WTC11 (cell line): ENCODE measurements around the gene HOXA7. TPM values are rescaled to one million over a fixed set of nuclear protein-coding genes. Genes with fewer than 3 reads are reported as not detected.
A peak's percentile ranks its signal among the peaks of the same experiment; 100 is the strongest.

ENCODE experiments used
- ATAC-seq: fragments of 200-7000 bp; cut with Tn5 transposase; 2 replicates; pipeline ENCODE4 v1.10.0; 2021; ENCODE audit warnings: mild to moderate bottlenecking, moderate library complexity
- CTCF ChIA-PET: fragments of 300-600 bp; sonication (Branson Sonifier 250); formaldehyde crosslinking; loops from one replicate; lab custom pipeline; 2021; ENCODE audit warnings: antibody characterized with exemption; lab: Charles Lee
- POLR2A ChIA-PET: fragments of 350-600 bp; sonication (Branson Sonifier 250); formaldehyde crosslinking; loops from one replicate; lab custom pipeline; 2021; ENCODE audit warnings: antibody characterized with exemption; lab: Charles Lee
- DNase-seq: peaks from one replicate; pipeline ENCODE4 v3.0.0; 2021; ENCODE audit warnings: low spot score
- H3K27ac Mint-ChIP-seq: 2 replicates; pipeline ENCODE4 v1.8.0; 2021; ENCODE audit warnings: mixed read lengths
- H3K27me3 Mint-ChIP-seq: 2 replicates; pipeline ENCODE4 v1.8.0; 2021; ENCODE audit warnings: low read depth, mild to moderate bottlenecking, moderate library complexity, mixed read lengths
- H3K36me3 Mint-ChIP-seq: 2 replicates; pipeline ENCODE4 v1.8.0; 2021; ENCODE audit warnings: mixed read lengths
- H3K4me1 Mint-ChIP-seq: 2 replicates; pipeline ENCODE4 v1.8.0; 2022; ENCODE audit warnings: mixed read lengths
- H3K4me3 Mint-ChIP-seq: 2 replicates; pipeline ENCODE4 v1.8.0; 2021; ENCODE audit warnings: mild to moderate bottlenecking, moderate library complexity, mixed read lengths
- H3K9me3 Mint-ChIP-seq: 2 replicates; pipeline ENCODE4 v1.8.0; 2021; ENCODE audit warnings: mixed read lengths
- ATF1 ChIP-seq: sonication (generic); formaldehyde crosslinking; IDR thresholded peaks from 2 replicates; pipeline ENCODE4 v1.8.1; 2023; ENCODE audit warnings: mild to moderate bottlenecking, moderate library complexity, missing genetic modification reagents
- EMX1 ChIP-seq: fragments of 250-450 bp; sonication (Bioruptor Pico); IDR thresholded peaks from 2 replicates; pipeline ENCODE4 v1.8.0; 2021; ENCODE audit warnings: mild to moderate bottlenecking
- HMGXB4 ChIP-seq: sonication (generic); formaldehyde crosslinking; IDR thresholded peaks from 2 replicates; pipeline ENCODE4 v1.8.1; 2023; ENCODE audit warnings: mild to moderate bottlenecking, moderate library complexity, missing genetic modification reagents
- MXD4 ChIP-seq: fragments of 250-450 bp; sonication (Bioruptor Pico); IDR thresholded peaks from 2 replicates; pipeline ENCODE4 v1.8.0; 2021; ENCODE audit warnings: mild to moderate bottlenecking, moderate library complexity, borderline replicate concordance
- NFYB ChIP-seq: sonication (generic); formaldehyde crosslinking; conservative IDR thresholded peaks from 2 replicates; pipeline ENCODE4 v1.8.0; 2022; ENCODE audit warnings: low read depth, missing genetic modification reagents
- NR2C2 ChIP-seq: sonication (generic); formaldehyde crosslinking; IDR thresholded peaks from 2 replicates; pipeline ENCODE4 v1.8.0; 2022; ENCODE audit warnings: mild to moderate bottlenecking, missing genetic modification reagents
- NR3C1 ChIP-seq: sonication (generic); formaldehyde crosslinking; conservative IDR thresholded peaks from 2 replicates; pipeline ENCODE4 v1.8.1; 2023; ENCODE audit warnings: low read depth, mild to moderate bottlenecking, missing genetic modification reagents
- PRRX2 ChIP-seq: fragments of 250-450 bp; sonication (Bioruptor Pico); IDR thresholded peaks from 2 replicates; pipeline ENCODE4 v1.8.0; 2021; ENCODE audit warnings: mild to moderate bottlenecking
- RELA ChIP-seq: sonication (generic); formaldehyde crosslinking; IDR thresholded peaks from 2 replicates; pipeline ENCODE4 v1.8.1; 2022; ENCODE audit warnings: missing genetic modification reagents, mild to moderate bottlenecking, borderline replicate concordance
- RORB ChIP-seq: fragments of 250-450 bp; sonication (Bioruptor Pico); IDR thresholded peaks from 2 replicates; pipeline ENCODE4 v1.9.0; 2021; ENCODE audit warnings: mild to moderate bottlenecking
- TEAD1 ChIP-seq: sonication (generic); formaldehyde crosslinking; IDR thresholded peaks from 2 replicates; pipeline ENCODE4 v1.8.0; 2022; ENCODE audit warnings: mild to moderate bottlenecking, missing genetic modification reagents
- TEAD4 ChIP-seq: sonication (generic); formaldehyde crosslinking; IDR thresholded peaks from 2 replicates; pipeline ENCODE4 v1.8.0; 2022; ENCODE audit warnings: mild to moderate bottlenecking, missing genetic modification reagents
- USF1 ChIP-seq: sonication (generic); formaldehyde crosslinking; IDR thresholded peaks from 2 replicates; pipeline ENCODE4 v1.8.0; 2022; ENCODE audit warnings: mild to moderate bottlenecking, missing genetic modification reagents
- ZNF138 ChIP-seq: sonication (generic); formaldehyde crosslinking; conservative IDR thresholded peaks from 2 replicates; pipeline ENCODE4 v1.8.1; 2022; ENCODE audit warnings: mild to moderate bottlenecking, moderate library complexity, missing genetic modification reagents
- ZNF263 ChIP-seq: sonication (generic); formaldehyde crosslinking; IDR thresholded peaks from 2 replicates; pipeline ENCODE4 v1.8.1; 2022; ENCODE audit warnings: low read depth, mild to moderate bottlenecking, moderate library complexity, missing genetic modification reagents
- ZNF423 ChIP-seq: fragments of 250-450 bp; sonication (Bioruptor Pico); IDR thresholded peaks from 2 replicates; pipeline ENCODE4 v2.1.2; 2022; ENCODE audit warnings: mild to moderate bottlenecking, moderate library complexity
- ZNF671 ChIP-seq: fragments of 250-450 bp; sonication (Bioruptor Pico); IDR thresholded peaks from 2 replicates; pipeline ENCODE4 v1.8.0; 2021; ENCODE audit warnings: mild to moderate bottlenecking
- total RNA-seq: library from RNA; stranded (reverse); gene quantifications from 3 replicates; pipeline ENCODE4 v1.2.3, GENCODE V29; 2021
- TF ChIP-seq, protein P1 (sequence below): fragments of 250-450 bp; sonication (Bioruptor Pico); IDR thresholded peaks from 2 replicates; pipeline ENCODE4 v1.9.0; 2021; ENCODE audit warnings: moderate library complexity, mild to moderate bottlenecking, inconsistent platforms, borderline replicate concordance
- TF ChIP-seq, protein P2 (sequence below): sonication (generic); formaldehyde crosslinking; IDR thresholded peaks from 2 replicates; pipeline ENCODE4 v1.8.1; 2022; ENCODE audit warnings: low read depth, mild to moderate bottlenecking, moderate library complexity, missing genetic modification reagents, borderline replicate concordance
- TF ChIP-seq, protein P3 (sequence below): sonication (generic); formaldehyde crosslinking; IDR thresholded peaks from 2 replicates; pipeline ENCODE4 v1.8.0; 2022; ENCODE audit warnings: mild to moderate bottlenecking, missing genetic modification reagents
- TF ChIP-seq, protein P4 (sequence below): sonication (generic); formaldehyde crosslinking; IDR thresholded peaks from 2 replicates; pipeline ENCODE4 v1.8.1; 2023; ENCODE audit warnings: mild to moderate bottlenecking, missing genetic modification reagents, moderate library complexity

Gene HOXA7
- total RNA-seq, 1 experiment from 2014 or later, result not detected

GRCh38 chr7:27144781-27145164 is 11.7 kb downstream of the HOXA7 start:
- H3K27me3 Mint-ChIP-seq, result peaks cover 100% of the 10 kb centered on the region
- H3K4me1 Mint-ChIP-seq, result peaks cover 24% of the 10 kb centered on the region
- ATAC-seq, result no peak
- 0 out of 2 replicates have a peak overlapping the region, but pooled peaks have one; percentile 20 for H3K4me3 Mint-ChIP-seq
- CTCF ChIA-PET, result interaction anchor here (1.2 to 2.5 kb wide), 11 partner anchors 11 to 768 kb away, joined by 3 to 9 read pairs (median 5); partner anchors contain the start of gene HOXA11
- DNase-seq, result peak; percentile 38
- H3K27ac Mint-ChIP-seq, result no peak overlapping the region
- TF ChIP-seq, protein P1, sequence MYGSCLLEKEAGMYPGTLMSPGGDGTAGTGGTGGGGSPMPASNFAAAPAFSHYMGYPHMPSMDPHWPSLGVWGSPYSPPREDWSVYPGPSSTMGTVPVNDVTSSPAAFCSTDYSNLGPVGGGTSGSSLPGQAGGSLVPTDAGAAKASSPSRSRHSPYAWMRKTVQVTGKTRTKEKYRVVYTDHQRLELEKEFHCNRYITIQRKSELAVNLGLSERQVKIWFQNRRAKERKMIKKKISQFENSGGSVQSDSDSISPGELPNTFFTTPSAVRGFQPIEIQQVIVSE, result no peak
- 0 out of 2 replicates have a peak, but pooled peaks have one; percentile 13 for TF ChIP-seq ZNF263 (CRISPR knock-in tag)
- no peaks in the 10 kb centered on the region for H3K9me3 Mint-ChIP-seq
- POLR2A ChIA-PET, result no interaction called here
- no peaks in the 10 kb centered on the region for H3K36me3 Mint-ChIP-seq

- H3K4me1 Mint-ChIP-seq, result peaks cover 25% of the 10 kb centered on the region
- DNase-seq, result no peak
- TF ChIP-seq TEAD4 (no peak), EMX1 (CRISPR knock-in tag) (no peak)
- H3K27me3 Mint-ChIP-seq, result peaks cover 100% of the 10 kb centered on the region
- no peak overlapping the region for H3K4me3 Mint-ChIP-seq
- ChIA-PET CTCF (interaction anchor here (0.6 to 3.8 kb wide), 38 partner anchors 9 to 1251 kb away, joined by 3 to 39 read pairs (median 4); partner anchors contain the start of genes HOXA11, HOXA13, HOXA3 and SKAP2), POLR2A (interaction anchor here (0.6 kb wide), 1 partner anchor 134 kb away, joined by 3 read pairs; no protein-coding TSS in a partner anchor)
- no peak overlapping the region for H3K27ac Mint-ChIP-seq
- ATAC-seq, result no peak
- H3K36me3 Mint-ChIP-seq, result no peaks in the 10 kb centered on the region
- no peaks in the 10 kb centered on the region for H3K9me3 Mint-ChIP-seq
These were observed 12.3 kb downstream of the HOXA7 start for GRCh38 chr7:27143950-27144780.

- Mint-ChIP-seq H3K27ac (no peak within 1 kb of the TSS), H3K4me1 (peaks cover 25% of the 10 kb centered on the region), H3K9me3 (no peaks in the 10 kb centered on the region), H3K27me3 (peaks cover 100% of the 10 kb centered on the region), H3K4me3 (peak within 1 kb of the TSS; percentile 74), H3K36me3 (no peaks in the 10 kb centered on the region)
- POLR2A ChIA-PET, result interaction anchor here (0.6 to 1.2 kb wide), 2 partner anchors 30 to 135 kb away, joined by 3 read pairs; no protein-coding TSS in a partner anchor
- CTCF ChIA-PET, result interaction anchor here (0.6 to 3.8 kb wide), 37 partner anchors 9 to 1251 kb away, joined by 3 to 39 read pairs (median 4); partner anchors contain the start of genes HOXA11, HOXA13, HOXA3 and HOXA4
- DNase-seq (peak; percentile 89), ATAC-seq (peak; percentile 31)
- 0 out of 2 replicates have a peak, but pooled peaks have one; percentile 32 for TF ChIP-seq PRRX2 (CRISPR knock-in tag)
- peak; percentile 81 for TF ChIP-seq USF1
- no peak for TF ChIP-seq ZNF423 (CRISPR knock-in tag)
- TF ChIP-seq ZNF671 (CRISPR knock-in tag), result no peak
- TF ChIP-seq NFYB (CRISPR knock-in tag), result no peak
- TF ChIP-seq, protein P2, sequence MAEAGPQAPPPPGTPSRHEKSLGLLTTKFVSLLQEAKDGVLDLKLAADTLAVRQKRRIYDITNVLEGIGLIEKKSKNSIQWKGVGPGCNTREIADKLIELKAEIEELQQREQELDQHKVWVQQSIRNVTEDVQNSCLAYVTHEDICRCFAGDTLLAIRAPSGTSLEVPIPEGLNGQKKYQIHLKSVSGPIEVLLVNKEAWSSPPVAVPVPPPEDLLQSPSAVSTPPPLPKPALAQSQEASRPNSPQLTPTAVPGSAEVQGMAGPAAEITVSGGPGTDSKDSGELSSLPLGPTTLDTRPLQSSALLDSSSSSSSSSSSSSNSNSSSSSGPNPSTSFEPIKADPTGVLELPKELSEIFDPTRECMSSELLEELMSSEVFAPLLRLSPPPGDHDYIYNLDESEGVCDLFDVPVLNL (CRISPR knock-in tag), result no peak
- TF ChIP-seq ZNF138, result no peak
- no peak for TF ChIP-seq RORB (CRISPR knock-in tag)
- no peak for TF ChIP-seq NR3C1 (CRISPR knock-in tag)
- no peak for TF ChIP-seq MXD4
- TF ChIP-seq, protein P3, sequence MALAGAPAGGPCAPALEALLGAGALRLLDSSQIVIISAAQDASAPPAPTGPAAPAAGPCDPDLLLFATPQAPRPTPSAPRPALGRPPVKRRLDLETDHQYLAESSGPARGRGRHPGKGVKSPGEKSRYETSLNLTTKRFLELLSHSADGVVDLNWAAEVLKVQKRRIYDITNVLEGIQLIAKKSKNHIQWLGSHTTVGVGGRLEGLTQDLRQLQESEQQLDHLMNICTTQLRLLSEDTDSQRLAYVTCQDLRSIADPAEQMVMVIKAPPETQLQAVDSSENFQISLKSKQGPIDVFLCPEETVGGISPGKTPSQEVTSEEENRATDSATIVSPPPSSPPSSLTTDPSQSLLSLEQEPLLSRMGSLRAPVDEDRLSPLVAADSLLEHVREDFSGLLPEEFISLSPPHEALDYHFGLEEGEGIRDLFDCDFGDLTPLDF (CRISPR knock-in tag), result no peak
- TF ChIP-seq NR2C2, result no peak
- no peak for TF ChIP-seq ATF1 (CRISPR knock-in tag)
- no peak for TF ChIP-seq RELA (CRISPR knock-in tag)
- peak; percentile 12; the same call in 1 of the 2 replicates for TF ChIP-seq HMGXB4
- TF ChIP-seq, protein P1, result no peak
- 0 out of 2 replicates have a peak, but pooled peaks have one; percentile 18 for TF ChIP-seq TEAD1
- TF ChIP-seq, protein P4, sequence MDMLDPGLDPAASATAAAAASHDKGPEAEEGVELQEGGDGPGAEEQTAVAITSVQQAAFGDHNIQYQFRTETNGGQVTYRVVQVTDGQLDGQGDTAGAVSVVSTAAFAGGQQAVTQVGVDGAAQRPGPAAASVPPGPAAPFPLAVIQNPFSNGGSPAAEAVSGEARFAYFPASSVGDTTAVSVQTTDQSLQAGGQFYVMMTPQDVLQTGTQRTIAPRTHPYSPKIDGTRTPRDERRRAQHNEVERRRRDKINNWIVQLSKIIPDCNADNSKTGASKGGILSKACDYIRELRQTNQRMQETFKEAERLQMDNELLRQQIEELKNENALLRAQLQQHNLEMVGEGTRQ (CRISPR knock-in tag), result peak; percentile 85
These were observed 13.2 kb downstream of the HOXA7 start, which contains the start of gene HOXA5 for GRCh38 chr7:27143023-27143949. Gene HOXA5, minus strand, starts transcription at chr7:27143681. Its CDS starts 74 bp downstream, at chr7:27143607.
